A673 (cell line): ENCODE measurements around the gene MINDY3.

ENCODE experiments used
- CTCF ChIP-seq: fragments of 300-800, 200-600 bp; sonication (generic); conservative IDR thresholded peaks from 2 replicates; pipeline ENCODE4 v1.5.1; 2017; ENCODE audit warnings: low read depth, mild to moderate bottlenecking, antibody characterized with exemption, low read length, moderate library complexity, mixed read lengths
- EZH2 ChIP-seq: fragments of 200-600 bp; sonication (generic); IDR thresholded peaks from 2 replicates; pipeline ENCODE4 v1.6.1; 2017; ENCODE audit warnings: borderline replicate concordance, low read depth, mild to moderate bottlenecking, mixed read lengths, antibody characterized with exemption, low read length; ENCODE audit not compliant: poor library complexity, severe bottlenecking

GRCh38 chr10:15739254-15739970 lies 120.9 kb downstream of the MINDY3 start:
- TF ChIP-seq CTCF, result no peak
- no peak for TF ChIP-seq EZH2
